GM12865 (cell line): ENCODE data around the gene RNU2-1.
A peak's percentile ranks its signal among the peaks of the same experiment; 100 is the strongest.
"Not testable (repeated sequence)": the region's sequence is repeated elsewhere in the genome, so short reads cannot be mapped to it uniquely, and the experiment has no call there.

Experiments
- DNase-seq: peaks from one replicate; pipeline ENCODE4 v3.0.0; 2010; ENCODE audit warnings: low read depth
- H3K4me3 ChIP-seq: 2 replicates; pipeline ENCODE4 v1.5.1; 2011; ENCODE audit warnings: mild to moderate bottlenecking, low read depth, low read length, control low read depth
- TF ChIP-seq, protein P1 (sequence below): IDR thresholded peaks from 2 replicates; pipeline ENCODE4 v1.5.1; 2011; ENCODE audit warnings: low read length, control low read depth, low read depth, inconsistent platforms; ENCODE audit not compliant: insufficient read depth; ENCODE audit errors: missing control alignments

The RNU2-1 gene

DNA sequence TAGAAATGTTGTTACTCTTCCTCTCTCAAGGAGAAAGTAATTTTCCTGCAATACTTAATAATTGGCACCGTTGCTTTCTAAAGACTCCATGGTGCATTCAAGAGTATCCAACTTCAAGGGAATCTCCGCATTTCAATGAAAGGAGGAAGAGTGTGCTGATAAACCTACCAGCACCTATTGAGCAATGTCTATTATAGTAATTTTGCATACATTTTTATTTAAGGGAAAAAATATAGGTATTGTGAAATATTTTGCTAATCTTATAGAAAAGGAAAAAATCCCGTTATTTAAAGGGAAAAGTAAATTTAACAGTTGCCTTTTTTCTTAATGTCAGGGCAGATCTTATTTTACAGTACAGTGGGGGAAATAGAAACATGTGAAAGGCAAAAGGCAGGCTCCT, 23.2 kb downstream of the RNU2-1 start:
- TF ChIP-seq, protein P1, sequence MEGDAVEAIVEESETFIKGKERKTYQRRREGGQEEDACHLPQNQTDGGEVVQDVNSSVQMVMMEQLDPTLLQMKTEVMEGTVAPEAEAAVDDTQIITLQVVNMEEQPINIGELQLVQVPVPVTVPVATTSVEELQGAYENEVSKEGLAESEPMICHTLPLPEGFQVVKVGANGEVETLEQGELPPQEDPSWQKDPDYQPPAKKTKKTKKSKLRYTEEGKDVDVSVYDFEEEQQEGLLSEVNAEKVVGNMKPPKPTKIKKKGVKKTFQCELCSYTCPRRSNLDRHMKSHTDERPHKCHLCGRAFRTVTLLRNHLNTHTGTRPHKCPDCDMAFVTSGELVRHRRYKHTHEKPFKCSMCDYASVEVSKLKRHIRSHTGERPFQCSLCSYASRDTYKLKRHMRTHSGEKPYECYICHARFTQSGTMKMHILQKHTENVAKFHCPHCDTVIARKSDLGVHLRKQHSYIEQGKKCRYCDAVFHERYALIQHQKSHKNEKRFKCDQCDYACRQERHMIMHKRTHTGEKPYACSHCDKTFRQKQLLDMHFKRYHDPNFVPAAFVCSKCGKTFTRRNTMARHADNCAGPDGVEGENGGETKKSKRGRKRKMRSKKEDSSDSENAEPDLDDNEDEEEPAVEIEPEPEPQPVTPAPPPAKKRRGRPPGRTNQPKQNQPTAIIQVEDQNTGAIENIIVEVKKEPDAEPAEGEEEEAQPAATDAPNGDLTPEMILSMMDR: no peak
- no peak for DNase-seq
- peak overlapping the region; percentile 90 for H3K4me3 ChIP-seq

- not testable (repeated sequence) for DNase-seq, H3K4me3 ChIP-seq
These were observed 30.8 kb downstream of the RNU2-1 start for GRCh38 chr17:43203013-43203412.

GRCh38 chr17:43200127-43200526, 33.6 kb downstream of the RNU2-1 start:
- DNase-seq: no peak
- no peak overlapping the region for H3K4me3 ChIP-seq
- TF ChIP-seq, protein P1: no peak

DNA sequence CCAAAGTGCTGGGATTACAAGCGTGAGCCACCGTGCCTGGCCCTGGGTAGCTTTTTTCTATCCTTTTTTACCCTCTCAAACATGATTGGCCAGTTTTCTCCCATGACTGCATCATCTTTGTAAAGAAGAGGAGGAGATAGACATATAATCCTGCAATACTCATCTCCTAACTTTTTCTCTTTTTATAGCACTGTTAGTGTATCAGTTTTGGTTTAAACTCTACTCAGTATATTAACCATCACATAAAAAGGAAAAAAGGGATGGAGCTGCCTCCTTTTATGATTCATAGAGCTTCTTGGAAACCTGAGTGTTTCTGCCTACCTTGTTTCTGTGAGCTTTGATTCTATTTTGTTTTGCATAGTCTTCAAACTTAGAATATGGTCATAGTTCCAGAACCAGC, 34.1 kb downstream of the RNU2-1 start:
- TF ChIP-seq, protein P1: no peak
- DNase-seq: no peak
- no peak overlapping the region for H3K4me3 ChIP-seq

DNA sequence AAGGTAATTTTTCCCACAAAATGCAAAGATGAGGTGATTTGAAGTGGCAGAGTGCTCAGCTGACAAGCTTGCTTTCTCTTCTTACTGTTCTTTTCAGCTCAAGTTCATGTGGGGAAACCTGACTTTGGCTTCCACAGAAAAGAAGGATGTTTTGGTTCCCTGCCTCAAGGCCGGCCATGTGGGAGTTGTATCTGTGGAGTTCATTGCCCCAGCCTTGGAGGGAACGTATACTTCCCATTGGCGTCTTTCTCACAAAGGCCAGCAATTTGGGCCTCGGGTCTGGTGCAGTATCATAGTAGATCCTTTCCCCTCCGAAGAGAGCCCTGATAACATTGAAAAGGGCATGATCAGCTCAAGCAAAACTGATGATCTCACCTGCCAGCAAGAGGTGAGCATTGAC, 40.5 kb downstream of the RNU2-1 start:
- H3K4me3 ChIP-seq: no peak overlapping the region
- TF ChIP-seq, protein P1: no peak
- no peak for DNase-seq

DNA sequence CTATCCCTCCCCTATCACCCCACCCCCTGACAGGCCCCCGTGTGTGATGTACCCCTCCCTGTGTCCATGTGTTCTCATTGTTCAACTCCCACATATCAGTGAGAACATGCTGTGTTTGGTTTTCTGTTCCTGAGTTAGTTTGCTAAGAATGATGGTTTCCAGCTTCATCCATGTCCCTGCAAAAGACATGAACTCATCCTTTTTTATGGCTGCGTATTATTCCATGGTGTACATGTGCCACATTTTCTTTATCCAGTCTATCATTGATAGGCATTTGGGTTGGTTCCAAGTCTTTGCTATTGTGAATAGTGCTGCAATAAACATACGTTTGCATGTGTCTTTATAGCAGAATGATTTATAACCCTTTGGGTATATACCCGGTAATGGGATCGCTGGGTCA, 47.1 kb downstream of the RNU2-1 start:
- H3K4me3 ChIP-seq, DNase-seq: not testable (repeated sequence)

GRCh38 chr17:43183921-43184320, 49.9 kb downstream of the RNU2-1 start:
- H3K4me3 ChIP-seq: no peak overlapping the region
- TF ChIP-seq, protein P1: no peak
- no peak for DNase-seq
